SK-N-SH treated with all-trans-retinoic acid at 6 μM for 48 hours (cell line): ENCODE data around the gene LMAN2L.

Source experiments
- ATAC-seq: fragments of 200-7000 bp; cut with Tn5 transposase; 3 replicates; pipeline ENCODE4 v1.9.1; 2020; ENCODE audit warnings: mild to moderate bottlenecking, moderate library complexity
- ARNTL ChIP-seq: fragments of 450-650 bp; formaldehyde crosslinking; IDR thresholded peaks from 2 replicates; pipeline ENCODE4 v1.5.0; 2020; ENCODE audit warnings: low read depth, mild to moderate bottlenecking, moderate library complexity, borderline replicate concordance
- BACH2 ChIP-seq: fragments of 250-450 bp; sonication (Bioruptor Pico); IDR thresholded peaks from 2 replicates; pipeline ENCODE4 v1.9.0; 2021; ENCODE audit warnings: mild to moderate bottlenecking, borderline replicate concordance
- CREB5 ChIP-seq: fragments of 250-450 bp; sonication (Bioruptor Pico); IDR thresholded peaks from 2 replicates; pipeline ENCODE4 v1.5.1; 2020; ENCODE audit warnings: low read depth, mild to moderate bottlenecking, moderate library complexity
- CSDC2 ChIP-seq: fragments of 250-450 bp; sonication (Bioruptor Pico); IDR thresholded peaks from 2 replicates; pipeline ENCODE4 v1.5.0; 2020; ENCODE audit warnings: mild to moderate bottlenecking, moderate library complexity
- CSRNP3 ChIP-seq: fragments of 250-450 bp; sonication (Bioruptor Pico); IDR thresholded peaks from 2 replicates; pipeline ENCODE4 v1.5.1; 2021; ENCODE audit warnings: mild to moderate bottlenecking, moderate library complexity
- ESRRG ChIP-seq: fragments of 250-450 bp; sonication (Bioruptor Pico); IDR thresholded peaks from 2 replicates; pipeline ENCODE4 v1.6.1; 2021; ENCODE audit warnings: mild to moderate bottlenecking
- ISL1 ChIP-seq: fragments of 250-450 bp; sonication (Bioruptor Pico); IDR thresholded peaks from 2 replicates; pipeline ENCODE4 v2.1.2; 2022; ENCODE audit warnings: mild to moderate bottlenecking, moderate library complexity
- OSR1 ChIP-seq: fragments of 250-450 bp; sonication (Bioruptor Pico); IDR thresholded peaks from 2 replicates; pipeline ENCODE4 v1.8.0; 2022; ENCODE audit warnings: moderate library complexity, mild to moderate bottlenecking, inconsistent platforms
- PATZ1 ChIP-seq: fragments of 250-450 bp; sonication (Bioruptor Pico); IDR thresholded peaks from 2 replicates; pipeline ENCODE4 v1.8.0; 2020; ENCODE audit warnings: mild to moderate bottlenecking, moderate library complexity, borderline replicate concordance
- PPARA ChIP-seq: fragments of 250-450 bp; sonication (Bioruptor Pico); IDR thresholded peaks from 2 replicates; pipeline ENCODE4 v1.5.0; 2020; ENCODE audit warnings: mild to moderate bottlenecking, borderline replicate concordance
- SNAI2 ChIP-seq: fragments of 250-450 bp; sonication (Bioruptor Pico); IDR thresholded peaks from 2 replicates; pipeline ENCODE4 v1.5.0; 2020; ENCODE audit warnings: mild to moderate bottlenecking, moderate library complexity
- TOX ChIP-seq: fragments of 250-450 bp; sonication (Bioruptor Pico); IDR thresholded peaks from 2 replicates; pipeline ENCODE4 v1.8.0; 2021; ENCODE audit warnings: mild to moderate bottlenecking, moderate library complexity, borderline replicate concordance
- TSHZ2 ChIP-seq: fragments of 250-450 bp; sonication (Bioruptor Pico); IDR thresholded peaks from 2 replicates; pipeline ENCODE4 v1.5.0; 2020; ENCODE audit warnings: mild to moderate bottlenecking, moderate library complexity
- ZFP30 ChIP-seq: fragments of 450-650 bp; formaldehyde crosslinking; IDR thresholded peaks from 2 replicates; pipeline ENCODE4 v1.5.0; 2022; ENCODE audit warnings: mild to moderate bottlenecking, moderate library complexity
- ZNF565 ChIP-seq: fragments of 450-650 bp; formaldehyde crosslinking; conservative IDR thresholded peaks from 2 replicates; pipeline ENCODE4 v1.5.0; 2020; ENCODE audit warnings: low read depth, mild to moderate bottlenecking, moderate library complexity
- ZNF70 ChIP-seq: fragments of 450-650 bp; formaldehyde crosslinking; IDR thresholded peaks from 2 replicates; pipeline ENCODE4 v1.5.0; 2020; ENCODE audit warnings: mild to moderate bottlenecking, moderate library complexity
- ZNF8 ChIP-seq: fragments of 450-650 bp; formaldehyde crosslinking; IDR thresholded peaks from 2 replicates; pipeline ENCODE4 v1.5.0; 2020; ENCODE audit warnings: mild to moderate bottlenecking, moderate library complexity

The LMAN2L gene

GRCh38 chr2:96727431-96727830 lies 12.4 kb downstream of the LMAN2L start:
- ATAC-seq, result no peak
- TF ChIP-seq CSRNP3 (CRISPR knock-in tag), result no peak
- no peak for TF ChIP-seq CSDC2
- TF ChIP-seq TOX (CRISPR knock-in tag), result no peak

- no peak for ATAC-seq
These were observed 13.7 kb downstream of the LMAN2L start for GRCh38 chr2:96726131-96726530.

GRCh38 chr2:96716388-96716787 lies 23.5 kb downstream of the LMAN2L start:
- ATAC-seq, result no peak
- TF ChIP-seq SNAI2 (CRISPR knock-in tag), result no peak
- no peak for TF ChIP-seq PPARA (CRISPR knock-in tag)
- TF ChIP-seq PATZ1 (CRISPR knock-in tag), result no peak
- TF ChIP-seq ZNF565 (CRISPR knock-in tag), result no peak
- no peak for TF ChIP-seq ARNTL
- no peak for TF ChIP-seq ISL1 (CRISPR knock-in tag)
- no peak for TF ChIP-seq CSRNP3 (CRISPR knock-in tag)
- no peak for TF ChIP-seq ZNF70 (CRISPR knock-in tag)
- TF ChIP-seq ZNF8 (CRISPR knock-in tag), result no peak
- no peak for TF ChIP-seq TSHZ2 (CRISPR knock-in tag)
- no peak for TF ChIP-seq TOX (CRISPR knock-in tag)
- TF ChIP-seq ZFP30, result no peak
- no peak for TF ChIP-seq OSR1 (CRISPR knock-in tag)
- TF ChIP-seq CREB5 (CRISPR knock-in tag), result no peak

More at GRCh38 chr2:96726131-96726530, 13.7 kb downstream of the LMAN2L start:
- TF ChIP-seq CSDC2, result no peak
- TF ChIP-seq TSHZ2 (CRISPR knock-in tag), result no peak
- TF ChIP-seq ZNF70 (CRISPR knock-in tag), result no peak
- TF ChIP-seq ESRRG (CRISPR knock-in tag), result no peak
- no peak for TF ChIP-seq ARNTL
- TF ChIP-seq ISL1 (CRISPR knock-in tag), result no peak
- TF ChIP-seq BACH2 (CRISPR knock-in tag), result no peak
- TF ChIP-seq, all 23 proteins: peak for 0
